ENCODE data around the gene COMMD10. TPM values are rescaled to one million over a fixed set of nuclear protein-coding genes. Genes with fewer than 3 reads are reported as not detected.

Gene COMMD10
- total RNA-seq, 1 donor from 2014 or later, result 30.3 TPM

- no peak for DNase-seq (ENCODE audit: low read depth)
- Histone ChIP-seq H3K36me3 (ENCODE audit: control insufficient read depth, insufficient read depth, low read length) (no peaks in the 10 kb centered on the region), H3K4me3 (ENCODE audit: low read depth, low read length) (no peak overlapping the region), H3K27me3 (ENCODE audit: control insufficient read depth, insufficient read depth, low read length) (no peaks in the 10 kb centered on the region)
- FAIRE-seq, result no peak
- no peak for TF ChIP-seq CTCF (IDR thresholded peaks at IDR 0.05; ENCODE audit: insufficient read depth, low read length, severe bottlenecking)
These were observed 73.1 kb downstream of the COMMD10 start for GRCh38 chr5:116157902-116158301.

- no peak for FAIRE-seq
- no peak overlapping the region for H3K4me3 ChIP-seq (ENCODE audit: low read depth, low read length)
- H3K27me3 ChIP-seq (ENCODE audit: control insufficient read depth, insufficient read depth, low read length), result no peaks in the 10 kb centered on the region
- DNase-seq (ENCODE audit: low read depth), result no peak
- TF ChIP-seq CTCF (IDR thresholded peaks at IDR 0.05; ENCODE audit: insufficient read depth, low read length, severe bottlenecking), result no peak
- no peaks in the 10 kb centered on the region for H3K36me3 ChIP-seq (ENCODE audit: control insufficient read depth, insufficient read depth, low read length)
These were observed 74.2 kb downstream of the COMMD10 start for GRCh38 chr5:116159006-116159405.

- DNase-seq (ENCODE audit: low read depth) (no peak), FAIRE-seq (no peak)
- TF ChIP-seq CTCF (IDR thresholded peaks at IDR 0.05; ENCODE audit: insufficient read depth, low read length, severe bottlenecking), result no peak
- no peaks in the 10 kb centered on the region for H3K36me3 ChIP-seq (ENCODE audit: control insufficient read depth, insufficient read depth, low read length)
- H3K4me3 ChIP-seq (ENCODE audit: low read depth, low read length), result no peak overlapping the region
- H3K27me3 ChIP-seq (ENCODE audit: control insufficient read depth, insufficient read depth, low read length), result no peaks in the 10 kb centered on the region
These were observed 89.3 kb downstream of the COMMD10 start for GRCh38 chr5:116174111-116174510.

DNA sequence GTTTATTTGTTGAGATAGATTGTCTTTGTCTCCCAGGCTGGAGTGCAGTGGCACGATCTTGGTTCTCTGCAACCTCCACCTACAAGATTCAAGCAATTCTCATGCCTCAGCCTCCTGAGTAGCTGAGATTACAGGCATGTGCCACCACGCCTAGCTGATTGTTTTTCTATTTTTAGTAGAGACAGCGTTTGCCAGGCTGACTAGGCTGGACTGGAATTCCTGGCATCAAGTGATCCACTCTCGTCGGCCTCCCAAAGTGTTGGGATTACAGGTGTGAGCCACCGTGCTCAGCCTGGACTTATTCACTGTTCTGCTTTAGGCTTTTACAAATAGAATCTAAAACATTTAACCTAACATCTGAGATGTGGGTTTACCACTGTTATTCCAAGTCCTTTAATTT lies 91.3 kb downstream of the COMMD10 start:
- FAIRE-seq (no peak), DNase-seq (ENCODE audit: low read depth) (peak; percentile 45)
- H3K36me3 ChIP-seq (ENCODE audit: control insufficient read depth, insufficient read depth, low read length), result no peaks in the 10 kb centered on the region
- no peaks in the 10 kb centered on the region for H3K27me3 ChIP-seq (ENCODE audit: control insufficient read depth, insufficient read depth, low read length)
- H3K4me3 ChIP-seq (ENCODE audit: low read depth, low read length), result no peak overlapping the region
- TF ChIP-seq CTCF (IDR thresholded peaks at IDR 0.05; ENCODE audit: insufficient read depth, low read length, severe bottlenecking), result no peak

DNA sequence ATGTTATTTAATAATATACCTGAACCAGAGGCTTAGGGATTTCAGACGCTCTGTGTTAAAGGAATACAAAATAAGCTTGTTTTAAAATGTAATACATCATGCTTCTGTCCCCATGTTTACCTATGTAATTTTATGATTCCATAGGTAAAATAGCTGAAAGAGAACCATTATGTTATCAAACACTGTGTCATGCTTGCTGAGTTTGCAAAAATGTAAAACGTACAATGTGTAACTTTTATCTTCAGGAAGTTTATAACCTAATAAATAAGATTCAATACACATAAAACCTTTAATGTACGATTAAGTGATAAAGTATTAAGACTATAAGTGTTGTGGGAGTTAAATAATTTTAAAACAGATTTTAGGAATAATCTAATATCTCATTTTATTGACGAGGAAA lies 94.1 kb downstream of the COMMD10 start:
- Histone ChIP-seq H3K36me3 (ENCODE audit: control insufficient read depth, insufficient read depth, low read length) (no peaks in the 10 kb centered on the region), H3K27me3 (ENCODE audit: control insufficient read depth, insufficient read depth, low read length) (no peaks in the 10 kb centered on the region), H3K4me3 (ENCODE audit: low read depth, low read length) (no peak overlapping the region)
- FAIRE-seq (no peak), DNase-seq (ENCODE audit: low read depth) (no peak)
- TF ChIP-seq CTCF (IDR thresholded peaks at IDR 0.05; ENCODE audit: insufficient read depth, low read length, severe bottlenecking), result no peak

DNA sequence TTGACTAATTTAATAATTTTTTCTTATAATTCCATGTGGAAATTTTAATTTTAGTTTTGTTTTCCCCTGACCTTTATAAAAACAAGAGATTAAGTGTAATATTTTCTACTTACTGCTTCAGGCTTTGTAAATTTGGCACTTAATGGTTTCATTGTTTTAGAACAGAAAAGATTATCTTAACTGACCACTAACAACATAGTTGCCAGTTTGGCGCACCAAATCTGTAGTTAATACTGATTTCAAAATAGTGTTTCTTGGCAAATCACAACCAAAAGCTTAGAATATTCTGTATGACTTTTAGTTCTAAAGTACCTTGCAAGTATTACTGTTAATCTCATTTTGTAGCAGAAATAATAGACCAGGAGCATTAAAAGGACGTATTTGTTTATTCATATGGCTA lies 124.3 kb downstream of the COMMD10 start:
- FAIRE-seq (no peak), DNase-seq (ENCODE audit: low read depth) (no peak)
- Histone ChIP-seq H3K27me3 (ENCODE audit: control insufficient read depth, insufficient read depth, low read length) (no peaks in the 10 kb centered on the region), H3K36me3 (ENCODE audit: control insufficient read depth, insufficient read depth, low read length) (no peaks in the 10 kb centered on the region), H3K4me3 (ENCODE audit: low read depth, low read length) (no peak overlapping the region)
- TF ChIP-seq CTCF (IDR thresholded peaks at IDR 0.05; ENCODE audit: insufficient read depth, low read length, severe bottlenecking), result no peak
